CD4-positive, alpha-beta T cell treated with Interleukin-1 beta for 1 hour (primary cell): ENCODE measurements around the gene CD300A.
A peak's percentile ranks its signal among the peaks of the same experiment; 100 is the strongest.
"Not testable (repeated sequence)": the region's sequence is repeated elsewhere in the genome, so short reads cannot be mapped to it uniquely, and the experiment has no call there.

Experiments
- DNase-seq, 2 donors: peaks; one replicate each; pipeline ENCODE4 v3.0.0-alpha.2; 2020 to 2022

The CD300A gene

DNA sequence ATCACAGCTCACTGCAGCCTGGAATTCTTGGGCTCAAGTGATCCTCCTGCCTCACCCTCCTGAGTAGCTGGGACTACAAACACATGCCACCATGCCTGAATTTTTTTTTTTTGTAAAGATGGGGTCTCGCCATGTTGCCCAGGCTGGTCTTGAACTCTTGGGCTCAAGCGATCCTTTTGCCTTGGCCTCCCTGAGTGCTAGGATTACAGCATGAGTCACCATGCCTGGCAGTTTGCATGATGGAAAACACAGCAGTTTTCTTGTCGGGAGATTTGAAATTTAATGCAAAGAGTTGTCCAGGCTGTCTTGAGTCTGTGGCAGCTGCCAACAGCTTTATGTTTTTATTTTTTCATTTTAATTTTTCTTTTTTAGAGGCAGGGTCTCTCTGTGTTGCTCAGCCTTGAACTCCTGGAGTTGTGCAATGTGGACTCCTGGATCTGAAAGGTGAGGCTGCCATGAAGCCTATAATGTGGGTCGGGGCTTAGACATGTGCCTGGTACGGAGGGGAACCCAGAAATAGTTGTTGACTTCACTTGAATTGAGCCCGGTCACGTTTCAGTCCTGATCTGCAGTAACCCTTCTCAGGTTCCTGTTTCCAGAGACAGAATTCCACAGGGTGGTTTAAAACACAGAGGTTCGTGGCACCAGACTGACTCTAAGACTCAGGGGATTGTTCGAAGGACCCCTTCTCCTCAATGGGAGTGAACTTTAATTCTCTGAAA is 18.7 kb downstream of the CD300A start:
- no peak for DNase-seq

GRCh38 chr17:74485841-74486240 is 19.4 kb downstream of the CD300A start:
- DNase-seq, result no peak

- DNase-seq, result not testable (repeated sequence)
Observed at GRCh38 chr17:74488276-74488675, 21.8 kb downstream of the CD300A start.

DNA sequence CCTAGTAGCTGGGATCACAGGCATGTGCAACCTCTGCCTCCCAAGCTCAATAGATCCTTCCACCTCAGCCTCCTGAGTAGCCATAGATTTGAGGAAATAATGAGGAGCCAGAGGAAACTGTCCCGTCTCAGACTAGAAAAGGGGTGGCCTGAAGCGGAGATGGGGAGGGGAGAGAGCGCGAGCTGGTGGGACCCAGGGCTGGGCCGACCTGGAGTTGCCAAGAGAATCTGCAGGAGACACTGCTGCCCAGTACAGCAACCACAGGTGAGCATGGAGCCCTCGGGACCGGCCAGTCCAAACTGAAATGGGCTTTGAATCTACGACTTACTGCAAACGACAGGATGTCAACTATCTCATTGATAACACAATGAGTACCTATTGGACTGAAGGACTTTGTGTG is 24.3 kb downstream of the CD300A start:
- no peak for DNase-seq

GRCh38 chr17:74491626-74492025 is 25.2 kb downstream of the CD300A start:
- DNase-seq, result peak in 1 of 2 donors; percentile 23

DNA sequence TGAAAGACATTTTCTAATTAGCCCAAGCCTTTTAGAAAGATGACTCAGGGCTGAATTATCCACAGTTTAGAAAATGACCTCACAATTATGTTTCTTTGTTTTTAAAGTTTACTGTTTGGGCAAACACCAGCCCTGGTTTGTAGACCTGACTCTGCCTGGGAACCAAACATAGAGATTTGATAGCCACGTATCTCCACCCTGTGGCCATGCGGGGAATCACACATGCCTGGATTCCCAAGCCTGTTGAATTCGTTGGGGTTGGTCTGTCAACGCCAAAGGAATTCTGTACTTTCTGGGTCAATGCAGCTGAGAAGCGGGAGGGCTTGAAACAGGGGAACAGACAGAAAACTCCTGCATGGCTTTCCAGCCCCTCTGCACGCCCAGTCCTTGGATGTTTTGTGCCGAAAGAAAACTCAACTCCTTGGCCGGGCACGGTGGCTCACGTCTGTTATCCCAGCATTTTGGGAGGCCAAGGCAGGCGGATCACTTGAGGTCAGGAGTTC is 26.9 kb downstream of the CD300A start:
- DNase-seq, result peak; percentile 69 to 75

DNA sequence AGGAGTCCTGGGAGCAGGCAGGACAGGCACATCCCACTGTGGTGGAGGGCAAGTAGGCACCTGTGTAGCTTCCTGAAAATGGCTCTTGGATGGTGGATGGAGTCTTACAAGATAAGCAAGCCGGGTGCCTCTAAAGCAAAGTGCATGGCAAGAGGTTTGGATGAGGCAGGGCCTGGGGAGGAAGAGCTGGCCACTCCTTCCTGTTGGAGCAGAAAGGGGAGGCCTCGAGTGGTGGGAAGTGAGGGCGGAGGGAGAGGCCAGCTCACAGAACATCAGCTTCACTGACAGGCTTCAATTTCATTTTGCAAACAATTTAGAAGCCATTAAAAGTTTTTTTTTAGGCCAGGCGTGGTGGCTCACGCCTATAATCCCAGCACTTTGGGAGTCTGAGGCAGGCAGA is 31.0 kb downstream of the CD300A start:
- no peak for DNase-seq

- no peak for DNase-seq
Observed at GRCh38 chr17:74499992-74500391, 33.6 kb downstream of the CD300A start.

- no peak for DNase-seq
Observed at GRCh38 chr17:74502861-74503260, 36.4 kb downstream of the CD300A start.

DNA sequence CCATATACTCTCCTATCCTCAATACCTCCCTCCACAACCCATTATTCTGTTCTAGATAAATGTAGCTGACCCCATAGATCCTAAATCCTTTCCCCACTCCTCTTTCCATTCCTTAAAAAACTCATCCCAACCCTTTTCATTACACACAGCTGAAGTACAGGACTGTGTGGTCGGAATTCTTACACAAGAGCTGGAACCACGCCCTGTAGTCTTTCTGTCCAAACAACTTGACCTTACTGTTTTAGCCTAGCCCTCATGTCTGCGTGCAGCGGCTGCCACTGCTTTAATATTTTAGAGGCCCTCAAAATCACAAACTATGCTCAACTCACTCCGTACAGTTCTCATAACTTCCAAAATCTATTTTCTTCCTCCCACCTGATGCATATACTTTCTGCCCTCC is 37.5 kb downstream of the CD300A start:
- not testable (repeated sequence) for DNase-seq

DNA sequence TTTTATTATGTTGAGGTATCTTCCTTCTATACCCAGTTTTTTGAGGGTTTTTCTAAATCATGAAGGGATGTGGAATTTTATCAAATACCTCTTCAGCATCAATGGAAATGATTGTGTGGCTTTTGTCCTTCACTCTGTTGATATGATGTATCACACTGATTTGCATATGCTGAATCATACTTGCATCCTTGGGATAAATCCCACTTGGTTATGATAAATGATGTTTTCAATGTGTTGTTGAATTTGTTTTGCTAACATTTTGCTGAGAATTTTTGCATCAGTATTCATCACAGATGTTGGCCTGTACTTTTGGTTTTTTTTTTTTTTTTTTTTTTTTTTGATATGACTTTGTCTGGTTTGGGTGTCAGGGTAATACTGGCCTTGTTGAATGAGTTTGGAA is 41.7 kb downstream of the CD300A start:
- no peak for DNase-seq

- no peak for DNase-seq
Observed at GRCh38 chr17:74512036-74512435, 45.6 kb downstream of the CD300A start.

DNA sequence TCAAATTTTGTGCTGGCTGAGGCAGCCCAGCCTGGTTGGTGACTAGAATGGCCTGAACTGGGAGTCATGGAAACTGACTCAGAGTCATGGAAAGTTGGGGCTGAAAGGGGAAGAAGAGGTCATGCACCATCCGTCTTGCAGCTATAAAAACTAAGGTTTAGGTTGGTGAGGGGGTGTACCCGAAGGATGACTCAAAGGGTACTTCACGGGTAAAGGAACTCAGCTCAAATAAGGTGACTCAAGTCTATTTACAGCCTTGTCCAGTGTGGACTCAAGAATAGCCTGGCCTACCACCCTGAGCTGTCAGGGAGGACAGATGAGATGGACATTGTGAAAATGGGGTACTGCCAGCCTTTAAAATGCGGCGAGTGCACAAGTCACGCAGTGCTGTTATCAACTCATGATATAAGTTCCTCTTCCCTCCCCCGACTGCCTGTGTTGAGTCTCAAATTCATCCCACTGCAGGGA is 46.2 kb downstream of the CD300A start:
- peak; percentile 8 to 76 for DNase-seq

DNA sequence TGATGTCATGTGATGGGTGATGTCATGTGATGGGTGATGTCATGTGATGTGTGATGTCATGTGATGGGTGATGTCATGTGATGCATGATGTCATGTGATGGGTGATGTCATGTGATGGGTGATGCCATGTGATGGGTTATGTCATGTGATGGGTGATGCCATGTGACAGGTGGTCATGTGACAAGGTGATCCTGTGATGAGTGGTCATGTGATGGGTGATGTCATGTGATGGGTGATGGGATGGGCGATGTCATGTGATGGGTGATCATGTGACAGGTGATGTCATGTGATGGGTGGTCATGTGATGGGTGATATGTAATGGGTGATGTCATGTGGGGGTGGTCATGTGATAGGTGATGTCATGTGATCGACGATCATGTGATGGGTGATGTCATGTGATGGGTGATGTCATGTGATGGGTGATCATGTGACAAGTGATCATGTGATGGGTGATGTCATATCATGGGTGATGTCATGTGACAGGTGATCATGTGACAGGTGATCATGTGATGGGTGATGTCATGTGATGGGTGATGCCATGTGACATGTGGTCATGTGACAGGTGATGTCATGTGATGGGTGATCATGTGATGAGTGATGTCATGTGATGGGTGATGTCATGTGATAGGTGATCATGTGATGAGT is 47.7 kb downstream of the CD300A start:
- peak; percentile 50 to 55 for DNase-seq

- no peak for DNase-seq
Observed at GRCh38 chr17:74514632-74515334, 48.3 kb downstream of the CD300A start.

GRCh38 chr17:74515941-74516340 is 49.5 kb downstream of the CD300A start:
- DNase-seq, result no peak

DNA sequence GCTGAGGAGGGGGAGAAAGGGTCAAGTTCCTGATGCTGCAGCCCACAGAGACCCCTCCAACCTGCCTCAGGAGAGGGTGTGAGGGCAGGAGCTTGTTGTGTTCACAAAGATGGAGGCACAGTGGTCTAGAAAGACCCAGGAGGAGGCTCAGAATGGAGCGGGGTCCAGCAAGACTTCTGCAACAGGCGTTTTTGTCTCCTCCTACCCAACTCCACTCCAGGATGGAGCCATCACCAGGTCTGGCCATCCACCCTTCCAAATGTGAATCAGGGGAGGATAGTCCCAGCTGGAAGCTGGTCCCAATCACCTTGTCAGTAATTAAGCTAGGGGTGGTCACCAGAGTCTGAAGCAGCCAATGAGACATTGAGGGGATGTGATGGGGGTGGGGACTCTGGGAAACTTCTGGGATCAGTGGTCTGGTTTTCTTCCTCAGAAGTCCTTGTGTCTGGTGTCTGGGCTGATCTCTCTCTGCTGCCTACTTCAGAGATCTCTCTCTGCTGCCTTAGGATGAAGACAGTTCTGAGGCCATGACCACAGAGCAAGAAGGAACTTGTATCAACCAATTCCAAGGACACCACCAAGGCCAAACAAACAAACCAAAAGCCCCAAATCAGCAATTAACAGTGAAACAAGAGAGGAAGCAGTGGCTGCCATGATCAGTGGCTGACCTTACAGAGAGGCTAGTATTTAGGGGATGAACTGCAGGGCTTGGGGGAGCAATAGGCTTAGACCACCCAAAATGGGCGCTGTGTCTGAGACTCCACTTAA is 50.3 kb downstream of the CD300A start:
- no peak for DNase-seq

DNA sequence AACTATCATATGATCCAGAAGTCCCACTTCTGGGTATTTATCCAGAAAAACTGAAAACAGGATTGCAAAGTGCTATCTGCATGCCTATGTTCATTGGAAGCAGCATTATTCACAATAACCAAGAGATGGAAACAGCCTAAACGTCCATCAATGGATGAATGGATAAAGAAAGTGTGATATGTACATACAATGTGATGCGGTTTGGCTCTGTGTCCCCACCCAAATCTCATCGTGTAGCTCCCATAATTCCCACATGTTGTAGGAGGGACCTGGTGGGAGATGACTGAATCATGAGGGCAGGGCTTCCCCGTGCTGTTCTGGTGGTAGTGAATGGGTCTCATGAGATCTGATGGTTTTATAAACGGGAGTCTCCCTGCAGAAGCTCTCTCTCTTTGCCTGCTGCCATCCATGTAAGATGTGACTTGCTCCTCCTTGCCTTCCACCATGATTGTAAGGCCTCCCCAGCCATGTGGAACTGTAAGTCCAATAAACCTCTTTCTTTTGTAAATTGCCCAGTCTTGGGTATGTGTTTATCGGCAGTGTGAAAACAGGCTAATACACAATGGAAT is 52.1 kb downstream of the CD300A start:
- not testable (repeated sequence) for DNase-seq

- peak in 1 of 2 donors; percentile 59 for DNase-seq
Observed at GRCh38 chr17:74520016-74520434, 53.6 kb downstream of the CD300A start.

DNA sequence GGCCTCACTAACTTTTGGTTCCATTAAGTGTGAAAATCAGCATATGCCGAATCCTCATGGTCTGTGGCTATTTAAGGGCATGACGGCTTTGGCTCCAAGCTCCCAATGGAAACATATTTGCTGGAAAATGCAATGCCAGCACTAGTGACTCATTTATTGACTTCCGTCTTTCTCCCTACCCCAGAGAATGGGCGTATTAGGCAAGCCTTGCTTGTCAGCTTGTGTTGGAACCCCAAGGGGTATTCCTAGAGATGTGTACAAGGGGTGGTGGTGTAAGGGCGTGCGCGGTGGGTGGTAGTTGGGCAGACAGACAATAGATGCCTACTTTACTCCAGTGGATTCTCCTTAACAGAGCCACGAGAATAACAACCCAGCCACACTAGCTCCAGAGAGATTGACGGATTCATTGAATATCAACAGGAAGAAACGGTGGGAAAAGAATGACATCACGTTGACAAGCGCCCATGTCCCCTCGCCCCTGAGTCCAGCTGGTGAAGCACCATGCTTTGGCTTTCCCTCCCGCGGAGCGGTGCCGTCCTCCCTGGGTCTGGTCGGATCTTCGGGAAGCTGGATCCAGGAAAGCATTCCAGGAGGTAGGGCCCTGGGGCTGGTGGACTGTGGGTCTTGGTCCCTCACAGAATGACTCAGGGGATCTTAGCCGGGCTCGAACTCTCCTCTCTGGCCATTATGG is 54.5 kb downstream of the CD300A start:
- peak in 1 of 2 donors; percentile 58 for DNase-seq

DNA sequence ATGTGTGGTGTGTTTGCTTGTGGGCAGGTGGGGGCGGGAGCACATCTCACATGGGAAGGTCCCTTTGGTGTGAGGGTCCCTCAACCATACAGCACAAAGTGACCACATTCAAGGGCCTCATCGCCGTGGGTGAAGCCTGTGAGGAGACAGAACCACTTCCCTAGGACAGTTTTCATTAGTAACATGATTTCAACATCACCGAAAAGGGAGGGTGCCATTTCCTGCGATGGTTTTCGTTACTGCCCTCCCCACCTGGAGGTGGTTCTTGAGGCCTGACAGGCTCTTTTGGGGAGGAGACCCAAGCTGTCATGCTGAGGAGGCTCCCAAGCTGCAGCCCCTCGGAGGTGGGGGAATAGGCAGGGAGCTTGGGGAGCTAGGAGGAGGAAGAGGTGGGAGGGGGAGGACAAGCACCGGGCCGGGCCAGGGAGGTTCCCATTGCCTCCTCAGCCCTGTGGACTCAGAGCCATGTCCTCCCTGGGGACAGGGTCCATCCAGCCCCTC is 55.3 kb downstream of the CD300A start:
- DNase-seq, result peak; percentile 21 to 55
